B cell (primary cell): ENCODE measurements around the gene INPP1. TPM values are rescaled to one million over a fixed set of nuclear protein-coding genes. Genes with fewer than 3 reads are reported as not detected.

Source experiments
- ATAC-seq: fragments of 200-7000 bp; cut with Tn5 transposase; one replicate; pipeline ENCODE4 v1.10.0; 2021; ENCODE audit warnings: low read depth, mild to moderate bottlenecking, moderate number of reproducible peaks, moderate library complexity
- CTCF ChIA-PET: fragments of 350-600 bp; sonication (Branson Sonifier 250); formaldehyde crosslinking; loops from one replicate; lab custom pipeline; 2021; ENCODE audit warnings: antibody characterized with exemption, inconsistent platforms; lab: Charles Lee
- POLR2A ChIA-PET: fragments of 350-600 bp; sonication (Branson Sonifier 250); formaldehyde crosslinking; loops from one replicate; lab custom pipeline; 2021; ENCODE audit warnings: antibody characterized with exemption; lab: Charles Lee
- DNase-seq: peaks from one replicate; pipeline ENCODE4 v3.0.0; 2013
- H2AFZ ChIP-seq: 2 replicates; pipeline ENCODE4 v1.6.1; 2012; ENCODE audit warnings: mild to moderate bottlenecking, low read depth, low read length; ENCODE audit not compliant: insufficient read depth, poor library complexity, severe bottlenecking
- H3K27ac ChIP-seq, 2 donors: 1 replicate in 1 of 2; 2 replicates in 1 of 2; pipeline ENCODE4 v1.5.1; 2012 to 2013; ENCODE audit warnings: low read length in 2 of 2, mild to moderate bottlenecking in 2 of 2, moderate library complexity in 1 of 2
- H3K27me3 ChIP-seq, 4 experiments: fragments of 200-600 bp in 1 of 4; sonication (generic) in 1 of 4; replicated peaks in 1 of 4; 1 replicate in 2 of 4; 2 replicates in 2 of 4; pipeline versions ENCODE4 v1.6.1 to v1.7.0; 2013 to 2016; ENCODE audit warnings: low read length in 3 of 4, mild to moderate bottlenecking in 2 of 4, mixed read lengths in 1 of 4, moderate library complexity in 1 of 4; ENCODE audit not compliant: insufficient read depth in 4 of 4, control insufficient read depth in 3 of 4; ENCODE audit errors: control extremely low read depth in 1 of 4
- H3K36me3 ChIP-seq, 2 experiments: replicated peaks in 1 of 2; 1 replicate in 1 of 2; 2 replicates in 1 of 2; pipeline versions ENCODE4 v1.6.1 to v1.7.1; 2013; ENCODE audit warnings: low read length in 1 of 2; ENCODE audit not compliant: insufficient read depth in 2 of 2, control insufficient read depth in 1 of 2; ENCODE audit errors: control extremely low read depth in 1 of 2, extremely low read depth in 1 of 2
- H3K4me1 ChIP-seq, 2 donors: fragments of 200-600 bp in 1 of 2; sonication (generic) in 1 of 2; 1 replicate in 1 of 2; 2 replicates in 1 of 2; pipeline versions ENCODE4 v1.5.1 to v1.6.1; 2013 to 2017; ENCODE audit warnings: low read length in 2 of 2; ENCODE audit not compliant: control insufficient read depth in 2 of 2, insufficient read depth in 2 of 2
- H3K4me2 ChIP-seq: replicated peaks from 2 replicates; pipeline ENCODE3; 2012; ENCODE audit warnings: mild to moderate bottlenecking, low read depth, low read length; ENCODE audit not compliant: poor library complexity, severe bottlenecking
- H3K4me3 ChIP-seq, 5 experiments: fragments of 200-600 bp in 1 of 5; sonication (generic) in 1 of 5; 1 replicate in 3 of 5; 2 replicates in 2 of 5; pipeline versions ENCODE4 v1.5.1 to v1.7.0; 2011 to 2016; ENCODE audit warnings: low read length in 4 of 5, mild to moderate bottlenecking in 4 of 5, low read depth in 2 of 5, control low read depth in 1 of 5, moderate library complexity in 1 of 5; ENCODE audit not compliant: insufficient read depth in 1 of 5; ENCODE audit errors: control extremely low read depth in 1 of 5, extremely low read depth in 1 of 5
- H3K79me2 ChIP-seq: fragments of 200-600 bp; sonication (generic); one replicate; pipeline ENCODE4 v1.6.0; 2016; ENCODE audit warnings: low read length; ENCODE audit not compliant: control insufficient read depth, insufficient read depth
- H3K9ac ChIP-seq: fragments of 200-600 bp; sonication (generic); 2 replicates; pipeline ENCODE4 v1.6.1; 2017; ENCODE audit warnings: mild to moderate bottlenecking, low read length, moderate library complexity
- H3K9me3 ChIP-seq, 3 donors: one replicate each; pipeline versions ENCODE4 v1.6.1 to v1.7.1; 2013; ENCODE audit warnings: low read length in 2 of 3; ENCODE audit not compliant: control insufficient read depth in 2 of 3, insufficient read depth in 1 of 3; ENCODE audit errors: control extremely low read depth in 1 of 3
- H4K20me1 ChIP-seq: 2 replicates; pipeline ENCODE4 v1.6.0; 2012; ENCODE audit warnings: mild to moderate bottlenecking, low read length; ENCODE audit not compliant: insufficient read depth, control insufficient read depth, poor library complexity, severe bottlenecking
- H3K27ac Mint-ChIP-seq: one replicate; pipeline ENCODE4 v1.8.0; 2021; ENCODE audit warnings: mixed read lengths
- H3K27me3 Mint-ChIP-seq: one replicate; pipeline ENCODE4 v1.8.0; 2021; ENCODE audit warnings: mixed read lengths
- H3K4me1 Mint-ChIP-seq: one replicate; pipeline ENCODE4 v1.8.0; 2021; ENCODE audit warnings: mixed read lengths
- H3K4me3 Mint-ChIP-seq: one replicate; pipeline ENCODE4 v1.8.0; 2021; ENCODE audit warnings: mixed read lengths
- H3K9me3 Mint-ChIP-seq: one replicate; pipeline ENCODE4 v1.8.0; 2022; ENCODE audit warnings: mixed read lengths; ENCODE audit not compliant: insufficient read depth
- CTCF ChIP-seq: fragments of 200-600 bp; IDR thresholded peaks from one replicate; pipeline ENCODE4 v1.8.0; 2022; ENCODE audit warnings: antibody characterized with exemption, mild to moderate bottlenecking
- EZH2 ChIP-seq: IDR thresholded peaks from 2 replicates; pipeline ENCODE4 v1.6.1; 2012; ENCODE audit warnings: borderline replicate concordance, low read depth, mild to moderate bottlenecking, moderate library complexity, low read length; ENCODE audit not compliant: insufficient read depth, poor library complexity, severe bottlenecking
- WGBS: methylation state at CpG from one replicate; pipeline ENCODE4 v1.1.5; 2013; ENCODE audit warnings: missing lambda C conversion rate; ENCODE audit not compliant: insufficient coverage; 5-methylcytosine and 5-hydroxymethylcytosine counted together
- intact Hi-C: fragments of 100-400 bp; cut with micrococcal nuclease; formaldehyde crosslinking; loops from one replicate; pipeline ENCODE4 v1.10.0; 2022
- polyA plus RNA-seq: library from polyadenylated mRNA; depleted of rRNA; stranded (reverse); fragments of >200 nt; gene quantifications from 2 replicates; pipeline ENCODE4 v1.2.3, GENCODE V29; 2012
- total RNA-seq, 2 donors: library from RNA; stranded (reverse); fragments of 120-200 nt in 1 of 2; gene quantifications; 1 replicate in 1 of 2; 2 replicates in 1 of 2; pipeline versions ENCODE4 v1.2.3 to v1.2.4, GENCODE V29; 2013 to 2022

Gene INPP1
- total and polyA plus RNA-seq, 2 donors (not counting 1 experiment from before 2014, with no cell fraction given) = 3.1 to 3.7 TPM

- Mint-ChIP-seq H3K4me3 (no peak overlapping the region), H3K4me1 (peaks cover 2% of the 10 kb centered on the region), H3K9me3 (no peaks in the 10 kb centered on the region), H3K27ac (no peak overlapping the region), H3K27me3 (no peaks in the 10 kb centered on the region)
- no peak overlapping the region for H3K9ac ChIP-seq
- ChIA-PET CTCF (no interaction called here), POLR2A (no interaction called here)
- TF ChIP-seq CTCF (no peak), EZH2 (no peak)
- no peaks in the 10 kb centered on the region for H3K4me1 ChIP-seq
- no peak overlapping the region for H2AFZ ChIP-seq
- no peaks in the 10 kb centered on the region for H3K79me2 ChIP-seq
- H3K27me3 ChIP-seq = no peaks in the 10 kb centered on the region
- no peaks in the 10 kb centered on the region for H3K36me3 ChIP-seq
- DNase-seq (no peak), ATAC-seq (no peak)
- H3K9me3 ChIP-seq = no peaks in the 10 kb centered on the region
- no peak overlapping the region for H3K4me3 ChIP-seq
- no peaks in the 10 kb centered on the region for H4K20me1 ChIP-seq
- H3K27ac ChIP-seq = no peak overlapping the region
- 90% methylated on average over 4 of the region's 6 CpGs for WGBS
- no peak overlapping the region for H3K4me2 ChIP-seq
- intact Hi-C loops = no loop called here
Measured at GRCh38 chr2:190378880-190379237, 35.5 kb downstream of the INPP1 start.

- ATAC-seq (no peak), DNase-seq (no peak)
- Mint-ChIP-seq H3K27ac (no peak overlapping the region), H3K4me1 (peaks cover 2% of the 10 kb centered on the region), H3K9me3 (no peaks in the 10 kb centered on the region), H3K27me3 (no peaks in the 10 kb centered on the region), H3K4me3 (no peak overlapping the region)
- no peaks in the 10 kb centered on the region for H3K4me1 ChIP-seq
- WGBS = 99% methylated on average over 9 of the region's 10 CpGs
- H3K9ac ChIP-seq = no peak overlapping the region
- H3K79me2 ChIP-seq = no peaks in the 10 kb centered on the region
- CTCF ChIA-PET = no interaction called here
- no peaks in the 10 kb centered on the region for H3K9me3 ChIP-seq
- H3K27me3 ChIP-seq = no peaks in the 10 kb centered on the region
- no peak for TF ChIP-seq CTCF
- no peak for TF ChIP-seq EZH2
- H3K4me2 ChIP-seq = no peak overlapping the region
- H3K4me3 ChIP-seq = no peak overlapping the region
- no peaks in the 10 kb centered on the region for H4K20me1 ChIP-seq
- no peaks in the 10 kb centered on the region for H3K36me3 ChIP-seq
- intact Hi-C loops = no loop called here
- POLR2A ChIA-PET = no interaction called here
- H2AFZ ChIP-seq = no peak overlapping the region
- no peak overlapping the region for H3K27ac ChIP-seq
Measured at GRCh38 chr2:190379249-190379964, 36.0 kb downstream of the INPP1 start.
